ENCODE results near the gene STOML1. TPM values are rescaled to one million over a fixed set of nuclear protein-coding genes. Genes with fewer than 3 reads are reported as not detected.
A peak's percentile ranks its signal among the peaks of the same experiment; 100 is the strongest.
"Not testable (repeated sequence)": the region's sequence is repeated elsewhere in the genome, so short reads cannot be mapped to it uniquely, and the experiment has no call there.

STOML1 gene
- total RNA-seq, 1 experiment from 2014 or later = 5.0 TPM

GRCh38 chr15:73973683-73974200 is 18.4 kb downstream of the STOML1 start:
- not testable (repeated sequence) for H3K9me2 ChIP-seq (ENCODE audit: insufficient read depth); H3K9me3 ChIP-seq (ENCODE audit: control insufficient read depth in 1 of 2, insufficient read depth in 1 of 2, low read depth in 1 of 2, low read length in 2 of 2); H4K20me1 ChIP-seq (ENCODE audit: insufficient read depth); ATAC-seq; BruUV-seq (replicated peaks); H3K27me3 ChIP-seq (ENCODE audit: insufficient read depth, low read length); H3K27ac ChIP-seq (ENCODE audit: low read depth, low read length); H3K36me3 ChIP-seq (ENCODE audit: control insufficient read depth in 1 of 2, insufficient read depth in 2 of 2, low read length in 2 of 2); H3K4me1 ChIP-seq (ENCODE audit: control insufficient read depth in 1 of 2, insufficient read depth in 2 of 2, low read length in 2 of 2); H2AFZ ChIP-seq (ENCODE audit: low read depth, low read length, poor library complexity, severe bottlenecking); H3K4me2 ChIP-seq (ENCODE audit: low read length); H3K9ac ChIP-seq (ENCODE audit: low read length); H3K4me3 ChIP-seq (replicated peaks in 1 of 2; ENCODE audit: low read depth in 1 of 2, low read length in 2 of 2); H3K79me2 ChIP-seq (ENCODE audit: insufficient read depth, low read length); DNase-seq (ENCODE audit: low read depth, low spot score)
- ChIA-PET POLR2A (interaction anchor here (1.0 to 1.6 kb wide), 3 partner anchors 9 to 79 kb away, joined by 3 to 6 read pairs (median 6); no protein-coding TSS in a partner anchor), RAD21 (ENCODE audit: low non-redundant PET in 1 of 2, low total read pairs in 2 of 2, uncharacterized antibody in 2 of 2, unreplicated experiment in 2 of 2) (interaction anchor here (0.8 to 1.7 kb wide), 3 partner anchors 63 to 347 kb away, joined by 3 to 4 read pairs (median 3); no protein-coding TSS in a partner anchor), CTCF (interaction anchor here (0.7 to 3.0 kb wide), 13 partner anchors 9 to 349 kb away, joined by 3 to 132 read pairs (median 16); partner anchors contain the start of gene PML)
- intact Hi-C loops (cut with micrococcal nuclease) = loop anchor here (1.0 to 5.0 kb wide), 4 partner anchors 64 to 349 kb away; no protein-coding TSS in a partner anchor

GRCh38 chr15:73972984-73973682 is 19.0 kb downstream of the STOML1 start:
- Histone ChIP-seq H3K27me3 (ENCODE audit: insufficient read depth, low read length) (no peaks in the 10 kb centered on the region), H3K9me2 (ENCODE audit: insufficient read depth) (no peaks in the 10 kb centered on the region), H3K27ac (ENCODE audit: low read depth, low read length) (no peak overlapping the region; the same call in 1 of the 2 replicates), H4K20me1 (ENCODE audit: insufficient read depth) (no peaks in the 10 kb centered on the region), H2AFZ (ENCODE audit: low read depth, low read length, poor library complexity, severe bottlenecking) (peak overlapping the region; percentile 97), H3K9me3 (ENCODE audit: control insufficient read depth in 1 of 2, insufficient read depth in 1 of 2, low read depth in 1 of 2, low read length in 2 of 2) (no peaks in the 10 kb centered on the region; a peak in 1 of 4 replicates), H3K9ac (ENCODE audit: low read length) (peak overlapping the region; percentile 26), H3K4me3 (replicated peaks in 1 of 2; ENCODE audit: low read depth in 1 of 2, low read length in 2 of 2) (peak overlapping the region; percentile 17 to 52; a peak in 3 of 4 replicates), H3K4me1 (ENCODE audit: control insufficient read depth in 1 of 2, insufficient read depth in 2 of 2, low read length in 2 of 2) (peaks cover 0 to 8% of the 10 kb centered on the region in 2 experiments; a peak in 2 of 4 replicates), H3K36me3 (ENCODE audit: control insufficient read depth in 1 of 2, insufficient read depth in 2 of 2, low read length in 2 of 2) (no peaks in the 10 kb centered on the region), H3K79me2 (ENCODE audit: insufficient read depth, low read length) (no peaks in the 10 kb centered on the region), H3K4me2 (ENCODE audit: low read length) (peak overlapping the region; percentile 88)
- BruUV-seq (replicated peaks) = no TSS peak
- TF ChIP-seq CTCF (IDR thresholded peaks at IDR 0.05 in 2 of 3, conservative IDR thresholded peaks at IDR 0.05 in 1 of 3; ENCODE audit: borderline replicate concordance in 1 of 3, insufficient read depth in 1 of 3, low read depth in 2 of 3, low read length in 2 of 3) = peak; percentile 87 to 93 (median 87)
- TF ChIP-seq RAD21 (IDR thresholded peaks at IDR 0.05; ENCODE audit: low read depth) = peak; percentile 98
- TF ChIP-seq JUND (IDR thresholded peaks at IDR 0.05) = no peak
- DNase-seq (ENCODE audit: low read depth, low spot score) = no peak
- intact Hi-C loops (cut with micrococcal nuclease) = loop anchor here (1.0 to 5.0 kb wide), 4 partner anchors 64 to 349 kb away; no protein-coding TSS in a partner anchor
- CTCF ChIA-PET = interaction anchor here (0.7 to 3.0 kb wide), 26 partner anchors 9 to 350 kb away, joined by 3 to 132 read pairs (median 6); partner anchors contain the start of genes PML and TBC1D21
- peak; percentile 95 for ATAC-seq
- POLR2A ChIA-PET = interaction anchor here (1.0 to 1.2 kb wide), 3 partner anchors 10 to 76 kb away, joined by 3 to 6 read pairs (median 6); no protein-coding TSS in a partner anchor
- RAD21 ChIA-PET (ENCODE audit: low non-redundant PET in 1 of 2, low total read pairs in 2 of 2, uncharacterized antibody in 2 of 2, unreplicated experiment in 2 of 2) = interaction anchor here (0.7 to 1.7 kb wide), 15 partner anchors 10 to 349 kb away, joined by 3 to 23 read pairs (median 5); no protein-coding TSS in a partner anchor

Measured in HCT116 (cell line).